Measurements from ENCODE around the gene HASPIN. TPM values are rescaled to one million over a fixed set of nuclear protein-coding genes. Genes with fewer than 3 reads are reported as not detected.

HASPIN gene
- total and polyA plus RNA-seq, 2 of the 8 experiments (the other 6 are each of a cell fraction or from before 2014, with no cell fraction given): 7.8 to 29.5 TPM

GRCh38 chr17:3698139-3698538 is 25.6 kb upstream of the HASPIN start (continued):
- TF ChIP-seq, protein P1, sequence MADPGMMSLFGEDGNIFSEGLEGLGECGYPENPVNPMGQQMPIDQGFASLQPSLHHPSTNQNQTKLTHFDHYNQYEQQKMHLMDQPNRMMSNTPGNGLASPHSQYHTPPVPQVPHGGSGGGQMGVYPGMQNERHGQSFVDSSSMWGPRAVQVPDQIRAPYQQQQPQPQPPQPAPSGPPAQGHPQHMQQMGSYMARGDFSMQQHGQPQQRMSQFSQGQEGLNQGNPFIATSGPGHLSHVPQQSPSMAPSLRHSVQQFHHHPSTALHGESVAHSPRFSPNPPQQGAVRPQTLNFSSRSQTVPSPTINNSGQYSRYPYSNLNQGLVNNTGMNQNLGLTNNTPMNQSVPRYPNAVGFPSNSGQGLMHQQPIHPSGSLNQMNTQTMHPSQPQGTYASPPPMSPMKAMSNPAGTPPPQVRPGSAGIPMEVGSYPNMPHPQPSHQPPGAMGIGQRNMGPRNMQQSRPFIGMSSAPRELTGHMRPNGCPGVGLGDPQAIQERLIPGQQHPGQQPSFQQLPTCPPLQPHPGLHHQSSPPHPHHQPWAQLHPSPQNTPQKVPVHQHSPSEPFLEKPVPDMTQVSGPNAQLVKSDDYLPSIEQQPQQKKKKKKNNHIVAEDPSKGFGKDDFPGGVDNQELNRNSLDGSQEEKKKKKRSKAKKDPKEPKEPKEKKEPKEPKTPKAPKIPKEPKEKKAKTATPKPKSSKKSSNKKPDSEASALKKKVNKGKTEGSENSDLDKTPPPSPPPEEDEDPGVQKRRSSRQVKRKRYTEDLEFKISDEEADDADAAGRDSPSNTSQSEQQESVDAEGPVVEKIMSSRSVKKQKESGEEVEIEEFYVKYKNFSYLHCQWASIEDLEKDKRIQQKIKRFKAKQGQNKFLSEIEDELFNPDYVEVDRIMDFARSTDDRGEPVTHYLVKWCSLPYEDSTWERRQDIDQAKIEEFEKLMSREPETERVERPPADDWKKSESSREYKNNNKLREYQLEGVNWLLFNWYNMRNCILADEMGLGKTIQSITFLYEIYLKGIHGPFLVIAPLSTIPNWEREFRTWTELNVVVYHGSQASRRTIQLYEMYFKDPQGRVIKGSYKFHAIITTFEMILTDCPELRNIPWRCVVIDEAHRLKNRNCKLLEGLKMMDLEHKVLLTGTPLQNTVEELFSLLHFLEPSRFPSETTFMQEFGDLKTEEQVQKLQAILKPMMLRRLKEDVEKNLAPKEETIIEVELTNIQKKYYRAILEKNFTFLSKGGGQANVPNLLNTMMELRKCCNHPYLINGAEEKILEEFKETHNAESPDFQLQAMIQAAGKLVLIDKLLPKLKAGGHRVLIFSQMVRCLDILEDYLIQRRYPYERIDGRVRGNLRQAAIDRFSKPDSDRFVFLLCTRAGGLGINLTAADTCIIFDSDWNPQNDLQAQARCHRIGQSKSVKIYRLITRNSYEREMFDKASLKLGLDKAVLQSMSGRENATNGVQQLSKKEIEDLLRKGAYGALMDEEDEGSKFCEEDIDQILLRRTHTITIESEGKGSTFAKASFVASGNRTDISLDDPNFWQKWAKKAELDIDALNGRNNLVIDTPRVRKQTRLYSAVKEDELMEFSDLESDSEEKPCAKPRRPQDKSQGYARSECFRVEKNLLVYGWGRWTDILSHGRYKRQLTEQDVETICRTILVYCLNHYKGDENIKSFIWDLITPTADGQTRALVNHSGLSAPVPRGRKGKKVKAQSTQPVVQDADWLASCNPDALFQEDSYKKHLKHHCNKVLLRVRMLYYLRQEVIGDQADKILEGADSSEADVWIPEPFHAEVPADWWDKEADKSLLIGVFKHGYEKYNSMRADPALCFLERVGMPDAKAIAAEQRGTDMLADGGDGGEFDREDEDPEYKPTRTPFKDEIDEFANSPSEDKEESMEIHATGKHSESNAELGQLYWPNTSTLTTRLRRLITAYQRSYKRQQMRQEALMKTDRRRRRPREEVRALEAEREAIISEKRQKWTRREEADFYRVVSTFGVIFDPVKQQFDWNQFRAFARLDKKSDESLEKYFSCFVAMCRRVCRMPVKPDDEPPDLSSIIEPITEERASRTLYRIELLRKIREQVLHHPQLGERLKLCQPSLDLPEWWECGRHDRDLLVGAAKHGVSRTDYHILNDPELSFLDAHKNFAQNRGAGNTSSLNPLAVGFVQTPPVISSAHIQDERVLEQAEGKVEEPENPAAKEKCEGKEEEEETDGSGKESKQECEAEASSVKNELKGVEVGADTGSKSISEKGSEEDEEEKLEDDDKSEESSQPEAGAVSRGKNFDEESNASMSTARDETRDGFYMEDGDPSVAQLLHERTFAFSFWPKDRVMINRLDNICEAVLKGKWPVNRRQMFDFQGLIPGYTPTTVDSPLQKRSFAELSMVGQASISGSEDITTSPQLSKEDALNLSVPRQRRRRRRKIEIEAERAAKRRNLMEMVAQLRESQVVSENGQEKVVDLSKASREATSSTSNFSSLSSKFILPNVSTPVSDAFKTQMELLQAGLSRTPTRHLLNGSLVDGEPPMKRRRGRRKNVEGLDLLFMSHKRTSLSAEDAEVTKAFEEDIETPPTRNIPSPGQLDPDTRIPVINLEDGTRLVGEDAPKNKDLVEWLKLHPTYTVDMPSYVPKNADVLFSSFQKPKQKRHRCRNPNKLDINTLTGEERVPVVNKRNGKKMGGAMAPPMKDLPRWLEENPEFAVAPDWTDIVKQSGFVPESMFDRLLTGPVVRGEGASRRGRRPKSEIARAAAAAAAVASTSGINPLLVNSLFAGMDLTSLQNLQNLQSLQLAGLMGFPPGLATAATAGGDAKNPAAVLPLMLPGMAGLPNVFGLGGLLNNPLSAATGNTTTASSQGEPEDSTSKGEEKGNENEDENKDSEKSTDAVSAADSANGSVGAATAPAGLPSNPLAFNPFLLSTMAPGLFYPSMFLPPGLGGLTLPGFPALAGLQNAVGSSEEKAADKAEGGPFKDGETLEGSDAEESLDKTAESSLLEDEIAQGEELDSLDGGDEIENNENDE (IDR thresholded peaks at IDR 0.05; ENCODE audit: insufficient replicate concordance, low read length): no peak
- TF ChIP-seq CTCF (IDR thresholded peaks at IDR 0.05; ENCODE audit: control extremely low read depth in 1 of 3, insufficient read depth in 1 of 3, low read depth in 1 of 3, low read length in 3 of 3) (no peak), FOSL1 (IDR thresholded peaks at IDR 0.05; ENCODE audit: insufficient read depth, low read depth, low read length) (no peak), ASH2L (IDR thresholded peaks at IDR 0.05; ENCODE audit: low read length) (no peak), POU5F1 (IDR thresholded peaks at IDR 0.05; ENCODE audit: low read depth, low read length) (no peak), KDM5A (IDR thresholded peaks at IDR 0.05; ENCODE audit: low read length) (no peak), SIN3A (conservative IDR thresholded peaks at IDR 0.05 in 1 of 2, IDR thresholded peaks at IDR 0.05 in 1 of 2; ENCODE audit: low read depth in 1 of 2, low read length in 2 of 2) (no peak), HDAC2 (IDR thresholded peaks at IDR 0.05; ENCODE audit: borderline replicate concordance in 1 of 2, low read depth in 2 of 2, low read length in 2 of 2) (no peak)

All from H1 (cell line).